GM19025 (cell line): ENCODE measurements around the gene ULBP1.
A peak's percentile ranks its signal among the peaks of the same experiment; 100 is the strongest.
"Not testable (repeated sequence)": the region's sequence is repeated elsewhere in the genome, so short reads cannot be mapped to it uniquely, and the experiment has no call there.

Experiments used
- ATAC-seq: cut with Tn5 transposase; IDR thresholded peaks from one replicate; pipeline ENCODE4 v1.9.1; 2021; ENCODE audit warnings: mild to moderate bottlenecking, low read depth, moderate library complexity; ENCODE audit not compliant: unreplicated experiment

The ULBP1 gene

GRCh38 chr6:149969635-149970034 is 5.9 kb downstream of the ULBP1 start:
- no peak for ATAC-seq

- not testable (repeated sequence) for ATAC-seq
Measured at GRCh38 chr6:149974394-149974793, 10.7 kb downstream of the ULBP1 start.

- no peak for ATAC-seq
Measured at GRCh38 chr6:149974825-149975224, 11.1 kb downstream of the ULBP1 start.

- ATAC-seq: no peak
Measured at GRCh38 chr6:149975400-149975799, 11.7 kb downstream of the ULBP1 start.

GRCh38 chr6:149977221-149977620 is 13.5 kb downstream of the ULBP1 start:
- no peak for ATAC-seq

- ATAC-seq: no peak
Measured at GRCh38 chr6:149978610-149979009, 14.9 kb downstream of the ULBP1 start.

- ATAC-seq: no peak
Measured at GRCh38 chr6:149979293-149979692, 15.6 kb downstream of the ULBP1 start.

GRCh38 chr6:149983145-149983544 is 19.4 kb downstream of the ULBP1 start:
- no peak for ATAC-seq

- ATAC-seq: no peak
Measured at GRCh38 chr6:149984773-149985172, 21.0 kb downstream of the ULBP1 start.

- ATAC-seq: no peak
Measured at GRCh38 chr6:149985481-149985937, 21.8 kb downstream of the ULBP1 start.

- ATAC-seq: no peak
Measured at GRCh38 chr6:149987602-149988107, 23.9 kb downstream of the ULBP1 start.

- ATAC-seq: no peak
Measured at GRCh38 chr6:149988550-149989346, 25.0 kb downstream of the ULBP1 start.

GRCh38 chr6:149990212-149990660 is 26.5 kb downstream of the ULBP1 start:
- no peak for ATAC-seq

GRCh38 chr6:149990661-149991471 is 27.1 kb downstream of the ULBP1 start:
- ATAC-seq: no peak

- ATAC-seq: not testable (repeated sequence)
Measured at GRCh38 chr6:149991472-149991795, 27.7 kb downstream of the ULBP1 start.

GRCh38 chr6:149991838-149992237 is 28.1 kb downstream of the ULBP1 start:
- ATAC-seq: no peak

- no peak for ATAC-seq
Measured at GRCh38 chr6:149995235-149995750, 31.6 kb downstream of the ULBP1 start.

GRCh38 chr6:149995971-149996370 is 32.2 kb downstream of the ULBP1 start:
- ATAC-seq: no peak

GRCh38 chr6:149999636-150000035 is 35.9 kb downstream of the ULBP1 start:
- no peak for ATAC-seq

- ATAC-seq: peak; percentile 60
Measured at GRCh38 chr6:150001295-150002008, 37.7 kb downstream of the ULBP1 start.

GRCh38 chr6:150002710-150003109 is 39.0 kb downstream of the ULBP1 start:
- no peak for ATAC-seq
